Heart right ventricle (tissue), 16 donors: Measurements from ENCODE around the gene GBGT1. TPM values are rescaled to one million over a fixed set of nuclear protein-coding genes. Genes with fewer than 3 reads are reported as not detected.

Source experiments
- ATAC-seq, 8 donors: fragments of 200-7000 bp; cut with Tn5 transposase; one replicate each; pipeline ENCODE4 v1.9.1; 2020; ENCODE audit warnings: mild to moderate bottlenecking in 8 of 8, moderate library complexity in 8 of 8, moderate number of reproducible peaks in 1 of 8
- DNase-seq, 2 donors: peaks; one replicate each; pipeline ENCODE4 v3.0.0-alpha.2; 2020
- H3K27ac ChIP-seq, 10 donors: fragments of 200-600 bp; sonication (generic) in 2 of 10; one replicate each; pipeline versions ENCODE4 v1.5.0 to v1.8.0; 2020 to 2022; ENCODE audit warnings: mild to moderate bottlenecking in 3 of 10
- H3K27me3 ChIP-seq, 7 donors: fragments of 200-600 bp; one replicate each; pipeline ENCODE4 v1.8.0; 2021 to 2022; ENCODE audit warnings: mild to moderate bottlenecking in 2 of 7
- H3K36me3 ChIP-seq, 9 donors: fragments of 200-600 bp; sonication (generic) in 1 of 9; one replicate each; pipeline versions ENCODE4 v1.5.0 to v1.8.0; 2020 to 2022; ENCODE audit warnings: mild to moderate bottlenecking in 2 of 9
- H3K4me1 ChIP-seq, 9 donors: fragments of 200-600 bp; sonication (generic) in 1 of 9; one replicate each; pipeline versions ENCODE4 v1.5.0 to v1.8.0; 2020 to 2022; ENCODE audit warnings: mild to moderate bottlenecking in 4 of 9
- H3K4me3 ChIP-seq, 10 donors: fragments of 200-600 bp; sonication (generic) in 2 of 10; one replicate each; pipeline versions ENCODE4 v1.5.0 to v1.8.0; 2020 to 2022; ENCODE audit warnings: mild to moderate bottlenecking in 7 of 10, moderate library complexity in 2 of 10
- H3K9me3 ChIP-seq, 11 donors: fragments of 200-600 bp in 10 of 11; sonication (generic) in 2 of 11; one replicate each; pipeline versions ENCODE4 v1.5.0 to v1.8.0; 2013 to 2022; ENCODE audit warnings: mild to moderate bottlenecking in 2 of 11, control low read depth in 1 of 11, moderate library complexity in 1 of 11
- WGBS, 2 donors: extraction: QIAGEN DNeasy Blood & Tissue Kit; methylation state at CpG; one replicate each; pipeline ENCODE4 v1.1.7; 2013; ENCODE audit warnings: inconsistent platforms in 1 of 2; 5-methylcytosine and 5-hydroxymethylcytosine counted together
- intact Hi-C, 10 donors: fragments of 100-400 bp; cut with DNase I; formaldehyde crosslinking; loops; one replicate each; pipeline versions ENCODE4 v1.11.1 to v1.14.2; 2022
- polyA plus RNA-seq, 2 donors: library from polyadenylated mRNA; stranded (reverse); fragments of 200-250 nt; gene quantifications; one replicate each; pipeline ENCODE4 v1.2.3, GENCODE V29; 2013
- total RNA-seq, 10 donors: library from RNA; stranded (reverse); fragmentation: NEBNext Ultra II Directional in 3 of 10; extraction: Animal tissue kit (Norgen Biotek cat#: 25700) in 3 of 10; gene quantifications; one replicate each; pipeline versions ENCODE4 v1.2.1 to v1.2.4, GENCODE V29; 2021 to 2023
- TF ChIP-seq, protein P1 (sequence below), 9 donors: fragments of 200-600 bp; sonication (generic) in 2 of 9; IDR thresholded peaks; one replicate each; pipeline versions ENCODE4 v1.5.0 to v1.8.0; 2021 to 2022; ENCODE audit warnings: antibody characterized with exemption in 9 of 9, mild to moderate bottlenecking in 5 of 9, moderate library complexity in 1 of 9
- donor health status: Arrhythmogenic right ventricular cardiomyopathy.
- donor health status: ischemic (EF 13 %, LVEDD 7.1; RV severe dilation, severe dysfunction).
- donor health status: healthy with polysubstance abuse.
- donor health status: DM: no; HTN: yes; CAD: no.
- donor health status: DM: no; HTN: no; CAD: no.
- donor health status: ischemic (EF 25% LVEDD 6.9; RV normal size, moderate dysfunction).
- donor health status: ischemic (EF 25% LVEDD 5.7; RV mildly dilated, moderate dysfunction).
- donor health status: healthy.
- donor health status: DM: yes; HTN: yes; CAD: no.
- donor health status: Ischemic cardiomyopathy.
- donor health status: ischemic (EF 35%, LVEDD 5.7; RV mildly dilated, moderate dysfunction).
- donor health status: nonischemic (EF 11% LVEDD 7.7; RV severe dilation, severe dysfunction).
- donor health status: DM: yes; HTN: yes; CAD: no.
- donor health status: PGD.
- donor health status: ischemic (EF 29% LVEDD 5.4; RV normal size, mild dysfunction).
- donor health status: nonischemic (EF 23%, LVEDD 6.1; RV moderate dilation, normal function).

The GBGT1 gene
- total and polyA plus RNA-seq, 12 donors, result 2.5 to 14.7 (median 6.6) TPM

DNA sequence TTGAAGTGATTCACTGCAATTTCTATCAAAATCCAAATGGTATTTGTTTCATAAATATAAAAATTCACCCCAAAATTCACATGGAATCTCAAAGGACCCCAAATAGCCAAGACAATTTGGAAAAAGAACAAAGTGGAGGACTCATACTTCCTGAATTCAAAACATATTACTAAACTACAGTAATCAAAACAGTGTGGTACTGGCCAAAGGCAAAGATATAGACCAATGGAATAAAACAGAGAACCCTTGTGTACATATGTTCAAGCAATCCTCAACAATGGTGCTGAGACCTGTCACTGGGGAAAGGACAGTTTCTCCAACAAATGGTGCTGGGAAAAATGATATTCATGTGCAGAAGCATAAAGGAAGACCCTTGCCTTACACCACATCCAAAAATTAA is 31.3 kb upstream of the GBGT1 start:
- no peak for ATAC-seq
- Histone ChIP-seq H3K27me3 (peaks cover 0 to 37% (median 6%) of the 10 kb centered on the region in 7 donors), H3K9me3 (peaks cover 0 to 10% (median 0%) of the 10 kb centered on the region in 11 donors), H3K36me3 (no peaks in the 10 kb centered on the region), H3K4me1 (peaks cover 0 to 2% (median 0%) of the 10 kb centered on the region in 9 donors), H3K27ac (no peak overlapping the region), H3K4me3 (no peak overlapping the region)
- no peak for DNase-seq
- intact Hi-C loops, result loop anchor here in 1 of 10 donors (10.0 kb wide), 1 partner anchor 70 kb away; no protein-coding TSS in a partner anchor
- TF ChIP-seq, protein P1, sequence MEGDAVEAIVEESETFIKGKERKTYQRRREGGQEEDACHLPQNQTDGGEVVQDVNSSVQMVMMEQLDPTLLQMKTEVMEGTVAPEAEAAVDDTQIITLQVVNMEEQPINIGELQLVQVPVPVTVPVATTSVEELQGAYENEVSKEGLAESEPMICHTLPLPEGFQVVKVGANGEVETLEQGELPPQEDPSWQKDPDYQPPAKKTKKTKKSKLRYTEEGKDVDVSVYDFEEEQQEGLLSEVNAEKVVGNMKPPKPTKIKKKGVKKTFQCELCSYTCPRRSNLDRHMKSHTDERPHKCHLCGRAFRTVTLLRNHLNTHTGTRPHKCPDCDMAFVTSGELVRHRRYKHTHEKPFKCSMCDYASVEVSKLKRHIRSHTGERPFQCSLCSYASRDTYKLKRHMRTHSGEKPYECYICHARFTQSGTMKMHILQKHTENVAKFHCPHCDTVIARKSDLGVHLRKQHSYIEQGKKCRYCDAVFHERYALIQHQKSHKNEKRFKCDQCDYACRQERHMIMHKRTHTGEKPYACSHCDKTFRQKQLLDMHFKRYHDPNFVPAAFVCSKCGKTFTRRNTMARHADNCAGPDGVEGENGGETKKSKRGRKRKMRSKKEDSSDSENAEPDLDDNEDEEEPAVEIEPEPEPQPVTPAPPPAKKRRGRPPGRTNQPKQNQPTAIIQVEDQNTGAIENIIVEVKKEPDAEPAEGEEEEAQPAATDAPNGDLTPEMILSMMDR (IDR thresholded peaks at IDR 0.05), result no peak

DNA sequence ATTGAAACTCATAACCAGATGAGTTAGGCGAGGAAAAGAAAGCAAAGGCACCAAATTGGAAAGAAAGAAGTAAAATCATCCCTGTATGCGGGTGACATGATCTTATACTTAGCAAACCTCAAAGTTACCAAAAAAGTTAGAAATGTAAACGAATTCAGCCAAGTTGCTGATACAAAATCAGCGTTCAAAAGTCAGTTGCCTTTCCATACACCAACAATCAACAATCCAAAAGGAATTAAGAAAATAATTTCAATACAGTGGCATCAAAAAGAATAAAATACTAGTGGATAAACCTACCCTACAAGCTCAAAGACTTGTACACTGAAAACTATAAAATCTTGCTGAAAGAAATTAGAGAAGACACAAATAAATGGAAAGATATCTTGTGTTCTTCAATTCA is 30.9 kb upstream of the GBGT1 start:
- no peak for ATAC-seq
- no peak for DNase-seq
- intact Hi-C loops, result loop anchor here in 1 of 10 donors (10.0 kb wide), 1 partner anchor 70 kb away; no protein-coding TSS in a partner anchor
- no peak overlapping the region for H3K4me3 ChIP-seq
- peaks cover 0 to 36% (median 5%) of the 10 kb centered on the region in 7 donors for H3K27me3 ChIP-seq
- no peaks in the 10 kb centered on the region for H3K36me3 ChIP-seq
- peaks cover 0 to 10% (median 0%) of the 10 kb centered on the region in 11 donors for H3K9me3 ChIP-seq
- WGBS, 2 donors, result 81 to 85% methylated on average over 4 of the region's 4 CpGs
- H3K4me1 ChIP-seq, result no peaks in the 10 kb centered on the region
- no peak overlapping the region for H3K27ac ChIP-seq
- TF ChIP-seq, protein P1 (IDR thresholded peaks at IDR 0.05), result no peak

DNA sequence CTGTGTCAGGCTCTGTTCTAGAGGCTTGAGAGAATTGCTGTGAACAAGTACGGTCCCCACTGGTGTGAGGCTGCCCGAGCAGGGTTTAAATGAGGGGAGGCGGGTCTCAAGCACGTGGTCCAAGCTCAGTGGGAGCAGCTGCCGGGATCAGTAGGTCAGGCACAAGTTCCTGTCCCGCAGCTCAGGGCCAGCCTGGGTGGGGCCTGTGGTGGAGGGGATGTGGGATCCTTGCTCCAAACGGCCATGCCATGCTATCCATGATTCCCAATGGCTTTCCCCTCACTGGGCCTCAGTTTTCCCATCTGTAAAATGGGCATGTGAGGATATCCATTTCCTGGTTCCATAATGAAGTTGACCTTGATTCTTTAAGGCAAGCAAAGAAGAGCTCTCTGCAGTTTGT is 28.3 kb upstream of the GBGT1 start:
- Histone ChIP-seq H3K9me3 (peaks cover 0 to 10% (median 0%) of the 10 kb centered on the region in 11 donors), H3K27ac (no peak overlapping the region), H3K4me1 (no peaks in the 10 kb centered on the region), H3K36me3 (no peaks in the 10 kb centered on the region), H3K4me3 (no peak overlapping the region), H3K27me3 (peaks cover 0 to 30% (median 4%) of the 10 kb centered on the region in 7 donors)
- WGBS, 2 donors, result 51 to 57% methylated on average over 7 of the region's 7 CpGs
- DNase-seq (no peak), ATAC-seq (no peak)
- TF ChIP-seq, protein P1 (IDR thresholded peaks at IDR 0.05), result no peak
- intact Hi-C loops, result loop anchor here in 1 of 10 donors (10.0 kb wide), 1 partner anchor 73 kb away; no protein-coding TSS in a partner anchor

DNA sequence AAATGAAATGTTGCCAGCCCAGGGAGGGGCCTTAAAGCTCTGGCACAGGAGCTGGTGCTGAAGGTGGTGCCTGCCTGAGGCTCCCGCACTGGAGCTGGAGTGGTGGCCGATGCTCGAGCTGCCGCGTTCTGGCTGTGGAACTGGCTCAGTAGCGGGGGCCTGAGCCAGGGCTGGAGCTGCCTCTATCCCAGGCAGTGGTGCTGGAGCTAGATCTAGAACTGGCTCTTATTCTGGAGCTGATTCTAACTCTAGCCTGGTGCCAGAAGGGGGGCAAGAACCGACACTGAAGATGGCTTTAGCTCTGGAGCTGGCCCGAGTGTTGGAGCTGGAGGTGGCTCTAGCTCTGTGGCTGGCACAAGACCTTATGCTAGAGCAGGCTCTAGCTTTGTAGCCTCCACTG is 26.1 kb upstream of the GBGT1 start:
- intact Hi-C loops, result loop anchor here (5.0 to 10.0 kb wide), 9 partner anchors 47 to 297 kb away; partner anchors contain the start of gene ABO (in 3 of the 10)
- WGBS, 2 donors, result 89 to 91% methylated on average over 8 of the region's 8 CpGs
- Histone ChIP-seq H3K36me3 (no peaks in the 10 kb centered on the region), H3K27ac (no peak overlapping the region), H3K4me1 (peaks cover 0 to 11% (median 3%) of the 10 kb centered on the region in 9 donors), H3K4me3 (no peak overlapping the region), H3K27me3 (peaks cover 0 to 30% (median 4%) of the 10 kb centered on the region in 7 donors), H3K9me3 (peaks cover 0 to 4% (median 0%) of the 10 kb centered on the region in 11 donors)
- no peak for DNase-seq
- no peak for ATAC-seq
- TF ChIP-seq, protein P1 (IDR thresholded peaks at IDR 0.05), result no peak
